Stimulated activated CD4-positive, alpha-beta T cell treated with anti-CD3 and anti-CD28 coated beads, Interleukin-2, amount 100 ng/mL, for 24 hours (primary cell): ENCODE results near the gene CCDC3.

Source experiments
- DNase-seq, 2 donors: peaks; one replicate each; pipeline ENCODE4 v3.0.0-alpha.2; 2020

Gene CCDC3

GRCh38 chr10:12960941-12961340, 40.6 kb downstream of the CCDC3 start:
- no peak for DNase-seq

GRCh38 chr10:12960334-12960898, 41.1 kb downstream of the CCDC3 start:
- DNase-seq: no peak

- no peak for DNase-seq
Measured at GRCh38 chr10:12958546-12959110, 42.9 kb downstream of the CCDC3 start.

- DNase-seq: no peak
Measured at GRCh38 chr10:12957081-12957480, 44.4 kb downstream of the CCDC3 start.

GRCh38 chr10:12954866-12955265, 46.6 kb downstream of the CCDC3 start:
- no peak for DNase-seq

- DNase-seq: no peak
Measured at GRCh38 chr10:12950583-12951128, 50.9 kb downstream of the CCDC3 start.

GRCh38 chr10:12949248-12949647, 52.3 kb downstream of the CCDC3 start:
- no peak for DNase-seq

GRCh38 chr10:12947741-12948140, 53.8 kb downstream of the CCDC3 start:
- no peak for DNase-seq

GRCh38 chr10:12946372-12946771, 55.1 kb downstream of the CCDC3 start:
- no peak for DNase-seq

GRCh38 chr10:12945690-12946359, 55.7 kb downstream of the CCDC3 start:
- DNase-seq: no peak

GRCh38 chr10:12944931-12945330, 56.6 kb downstream of the CCDC3 start:
- DNase-seq: no peak

GRCh38 chr10:12943425-12943824, 58.1 kb downstream of the CCDC3 start:
- no peak for DNase-seq

- DNase-seq: no peak
Measured at GRCh38 chr10:12941966-12942365, 59.5 kb downstream of the CCDC3 start.

GRCh38 chr10:12940791-12941190, 60.7 kb downstream of the CCDC3 start:
- DNase-seq: no peak

- no peak for DNase-seq
Measured at GRCh38 chr10:12938271-12938670, 63.2 kb downstream of the CCDC3 start.

- DNase-seq: no peak
Measured at GRCh38 chr10:12937527-12937926, 64.0 kb downstream of the CCDC3 start.

- DNase-seq: no peak
Measured at GRCh38 chr10:12934777-12935176, 66.7 kb downstream of the CCDC3 start.

GRCh38 chr10:12929381-12929780, 72.1 kb downstream of the CCDC3 start:
- no peak for DNase-seq

- DNase-seq: no peak
Measured at GRCh38 chr10:12928571-12928970, 72.9 kb downstream of the CCDC3 start.

- no peak for DNase-seq
Measured at GRCh38 chr10:12927896-12928295, 73.6 kb downstream of the CCDC3 start.

- no peak for DNase-seq
Measured at GRCh38 chr10:12925845-12926244, 75.7 kb downstream of the CCDC3 start.

- DNase-seq: no peak
Measured at GRCh38 chr10:12924911-12925310, 76.6 kb downstream of the CCDC3 start.

- no peak for DNase-seq
Measured at GRCh38 chr10:12922117-12922900, 79.2 kb downstream of the CCDC3 start.

- DNase-seq: no peak
Measured at GRCh38 chr10:12921163-12921562, 80.3 kb downstream of the CCDC3 start.
